ENCODE results near the gene PRR15L.
"Not testable (repeated sequence)": the region's sequence is repeated elsewhere in the genome, so short reads cannot be mapped to it uniquely, and the experiment has no call there.

Gene PRR15L

GRCh38 chr17:47988445-47988844 lies 30.8 kb upstream of the PRR15L start:
- DNase-seq (ENCODE audit: low read depth), result not testable (repeated sequence)

DNA sequence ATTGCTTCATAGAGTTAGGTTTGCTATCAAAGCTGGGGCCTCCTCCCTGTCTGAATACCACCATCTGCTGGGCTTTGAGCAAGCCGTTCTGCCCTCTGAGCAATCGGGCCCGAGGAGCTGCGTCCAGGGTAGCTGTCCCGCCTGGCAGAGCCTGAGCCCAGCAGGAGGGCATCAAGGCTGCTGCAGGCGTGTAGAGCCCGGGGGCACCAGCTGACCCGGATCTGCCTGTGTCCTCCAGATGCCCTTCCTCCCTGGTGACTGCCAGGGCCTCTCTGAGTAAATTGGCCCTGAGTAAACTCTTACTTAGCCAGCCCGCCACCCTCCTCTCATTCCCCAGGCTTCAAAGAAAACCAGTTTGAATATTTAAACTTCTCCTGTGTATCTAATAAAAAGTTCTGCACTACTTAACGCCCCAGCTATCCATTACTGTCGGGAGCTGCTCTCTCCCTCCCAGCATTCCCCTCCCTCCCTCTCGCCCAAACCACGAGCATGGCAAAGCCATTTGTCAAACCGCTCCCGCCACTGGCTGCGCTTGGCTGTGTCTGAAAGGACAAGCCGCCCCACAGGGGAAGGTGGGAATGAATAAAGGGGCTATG lies 29.7 kb upstream of the PRR15L start:
- no peak for DNase-seq (ENCODE audit: low read depth)

GRCh38 chr17:47986520-47986919 lies 28.8 kb upstream of the PRR15L start:
- DNase-seq (ENCODE audit: low read depth), result no peak

DNA sequence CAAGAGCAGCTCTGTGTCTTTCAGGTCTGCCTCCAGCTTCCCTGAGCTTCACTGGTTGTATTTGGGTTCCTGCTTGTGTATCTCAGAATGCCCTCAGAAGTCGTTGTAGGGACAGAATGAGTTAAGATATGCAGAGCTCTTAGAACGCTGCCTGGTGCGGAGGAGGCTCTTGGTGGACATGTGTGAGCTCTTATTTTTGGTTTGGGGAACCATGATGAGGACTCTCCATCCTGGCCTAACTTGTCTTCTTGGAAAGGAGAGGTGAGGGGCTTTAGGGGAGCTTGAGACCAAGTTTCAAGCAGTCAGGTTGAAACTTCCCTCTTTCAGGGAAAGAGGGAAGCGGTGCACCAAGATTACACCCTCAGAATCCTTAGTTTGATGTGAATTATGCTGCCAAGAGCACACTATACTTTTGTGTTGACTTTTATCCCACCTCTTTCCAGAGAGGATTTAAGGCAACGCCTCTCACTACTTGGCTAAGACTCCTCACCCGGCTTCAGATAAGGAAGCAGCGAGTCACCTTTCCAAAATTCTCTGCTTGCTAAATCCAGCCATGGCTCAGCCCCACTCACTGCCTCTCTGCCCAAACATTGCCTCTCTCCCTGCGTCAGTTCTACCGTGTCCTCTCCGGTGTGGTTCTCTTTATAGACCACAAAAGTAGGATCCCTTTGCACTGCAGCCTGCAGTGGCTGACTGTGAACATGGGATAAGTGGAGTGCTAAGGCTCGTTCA lies 26.0 kb upstream of the PRR15L start:
- DNase-seq (ENCODE audit: low read depth), result no peak

GRCh38 chr17:47982645-47983390 lies 25.1 kb upstream of the PRR15L start:
- DNase-seq (ENCODE audit: low read depth), result no peak

DNA sequence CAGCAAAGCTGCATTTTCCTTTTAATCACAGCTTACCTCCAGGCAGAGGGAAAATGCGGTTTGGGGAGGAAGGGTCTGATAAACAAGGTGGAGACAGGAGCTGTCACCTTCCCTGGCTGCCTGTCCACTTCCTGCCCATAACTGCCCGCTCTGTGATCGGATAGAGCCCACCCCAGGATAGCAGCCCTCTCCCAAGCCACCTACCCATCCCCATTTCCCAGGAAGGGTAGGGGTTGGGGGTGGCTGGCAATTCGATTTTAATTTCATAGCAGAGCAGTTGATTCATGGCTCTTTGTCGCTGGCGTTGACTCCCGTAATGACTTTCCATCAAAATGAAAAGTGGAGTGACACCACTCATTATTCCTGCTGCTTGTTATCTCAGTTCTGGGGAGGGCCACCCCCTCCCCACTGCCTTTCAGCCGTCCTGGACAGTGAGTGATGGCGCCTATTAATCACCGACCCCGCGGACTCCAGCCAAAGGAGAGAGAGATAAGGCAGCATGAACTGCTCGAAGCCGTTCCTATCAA lies 24.5 kb upstream of the PRR15L start:
- DNase-seq (ENCODE audit: low read depth), result no peak

DNA sequence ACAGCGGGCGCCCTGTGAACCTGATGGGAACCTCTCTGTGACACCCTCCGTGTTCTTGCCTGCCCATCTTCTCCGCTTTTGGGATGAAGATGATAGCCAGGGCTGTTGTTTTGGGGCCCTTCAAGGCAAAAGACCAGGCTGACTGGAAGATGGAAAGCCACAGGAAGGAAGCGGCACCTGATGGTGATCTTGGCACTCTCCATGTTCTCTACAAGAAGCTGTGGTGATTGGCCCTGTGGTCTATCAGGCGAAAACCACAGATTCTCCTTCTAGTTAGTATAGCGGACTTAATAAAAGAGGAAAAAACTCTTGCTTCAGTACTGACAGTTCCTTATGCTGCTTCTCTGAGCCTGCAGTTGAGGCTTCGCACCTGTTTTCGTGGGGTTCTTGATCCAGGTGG lies 23.8 kb upstream of the PRR15L start:
- no peak for DNase-seq (ENCODE audit: low read depth)

DNA sequence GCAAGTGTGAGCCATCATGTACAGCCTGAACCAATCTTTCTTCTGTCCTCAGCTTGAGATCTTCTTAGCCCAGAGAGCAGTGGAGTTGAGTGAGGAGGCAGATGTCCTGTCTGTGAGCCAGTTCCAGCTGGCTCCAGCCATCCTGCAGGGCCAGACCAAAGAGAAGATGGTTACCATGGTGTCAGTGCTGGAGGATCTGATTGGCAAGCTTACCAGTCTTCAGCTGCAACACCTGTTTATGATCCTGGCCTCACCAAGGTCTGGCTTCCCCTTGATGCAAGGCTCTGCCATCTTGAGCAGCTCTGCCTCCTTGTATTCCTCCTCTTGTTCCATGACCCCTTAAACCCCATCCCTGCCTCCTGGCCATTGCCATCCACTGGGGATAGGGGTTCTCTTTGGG lies 22.9 kb upstream of the PRR15L start:
- no peak for DNase-seq (ENCODE audit: low read depth)

DNA sequence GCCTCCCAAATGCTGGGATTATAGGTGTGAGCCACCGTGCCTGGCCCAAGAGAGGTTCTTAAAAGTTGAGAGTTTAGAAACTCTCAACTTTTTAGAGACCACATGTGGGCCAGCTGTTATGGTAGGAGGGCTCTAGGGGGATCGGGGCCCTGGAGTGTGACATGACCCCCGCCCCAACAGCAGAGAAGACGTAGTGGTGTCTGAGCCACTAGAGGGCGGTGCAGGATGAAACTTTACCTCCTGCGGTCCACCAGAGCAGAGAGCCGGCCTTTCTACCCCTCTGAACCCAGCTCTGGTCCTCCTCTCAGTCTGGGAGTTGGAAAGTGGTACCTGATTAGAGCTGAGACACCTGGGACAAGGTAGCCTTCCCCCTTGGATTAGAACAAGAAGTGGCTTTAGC lies 20.6 kb upstream of the PRR15L start:
- DNase-seq (ENCODE audit: low read depth), result peak; percentile 6

- DNase-seq (ENCODE audit: low read depth), result no peak
These were observed 18.1 kb upstream of the PRR15L start for GRCh38 chr17:47975823-47976205.

DNA sequence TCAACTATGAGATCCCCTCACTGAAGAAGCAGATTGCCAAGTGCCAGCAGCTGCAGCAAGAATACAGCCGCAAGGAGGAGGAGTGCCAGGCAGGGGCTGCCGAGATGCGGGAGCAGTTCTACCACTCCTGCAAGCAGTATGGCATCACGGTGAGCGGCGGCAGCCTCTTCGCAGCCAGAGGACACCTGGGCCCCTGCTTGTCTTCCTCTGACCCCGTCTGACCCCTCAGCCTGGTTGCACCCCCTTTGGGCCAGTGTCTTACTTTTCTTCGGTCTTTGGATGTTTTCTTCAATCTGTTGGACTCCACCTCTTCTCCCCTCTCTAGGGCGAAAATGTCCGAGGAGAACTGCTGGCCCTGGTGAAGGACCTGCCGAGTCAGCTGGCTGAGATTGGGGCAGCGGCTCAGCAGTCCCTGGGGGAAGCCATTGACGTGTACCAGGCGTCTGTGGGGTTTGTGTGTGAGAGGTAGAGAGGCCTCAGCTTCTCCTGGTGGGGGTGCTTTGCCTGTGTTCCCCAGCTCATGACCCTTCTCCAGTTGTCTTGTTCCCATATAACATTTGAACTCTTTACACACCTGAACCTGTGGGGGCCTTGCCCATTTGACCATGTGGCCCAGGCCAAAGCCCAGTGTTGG lies 17.6 kb upstream of the PRR15L start:
- no peak for DNase-seq (ENCODE audit: low read depth)

GRCh38 chr17:47973541-47973940 lies 15.9 kb upstream of the PRR15L start:
- DNase-seq (ENCODE audit: low read depth), result no peak

DNA sequence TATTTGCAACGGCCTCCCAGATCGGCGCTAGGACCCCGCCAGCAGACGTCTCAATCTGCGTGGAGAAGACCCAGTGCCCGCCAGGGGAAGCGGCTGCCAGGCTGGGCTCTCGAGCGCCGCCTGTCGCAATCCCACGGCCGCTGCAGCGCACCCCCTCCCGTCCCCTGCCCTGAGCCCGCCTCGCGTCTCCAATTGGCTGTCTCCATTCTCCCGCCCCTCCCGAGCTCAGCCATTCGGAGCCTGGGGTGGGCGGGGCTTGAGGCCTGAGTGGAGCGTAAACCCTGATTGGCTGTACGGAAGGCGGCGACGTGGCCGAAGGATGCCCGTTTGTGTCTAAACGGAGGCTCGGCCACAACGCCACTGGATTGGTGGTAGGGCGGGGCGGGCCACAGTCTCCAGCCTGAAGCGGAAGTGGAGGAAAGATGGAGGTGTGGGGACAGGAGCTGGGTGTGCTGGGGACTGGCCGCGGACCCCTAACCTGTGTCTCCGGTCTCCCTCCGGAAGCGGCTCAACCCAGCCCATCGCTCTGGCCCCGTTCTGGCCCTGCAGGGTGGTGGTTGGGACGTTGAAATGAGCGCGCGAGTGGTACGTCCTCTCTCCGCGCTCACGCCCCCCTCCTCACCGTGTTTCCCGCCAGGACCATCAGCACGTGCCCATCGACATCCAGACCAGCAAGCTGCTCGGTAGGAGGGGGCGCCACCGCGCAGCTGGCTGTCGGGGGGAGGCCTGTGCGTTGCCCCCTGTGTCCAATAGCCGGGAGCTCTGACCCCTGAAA lies 13.2 kb upstream of the PRR15L start, which contains the start of gene CDK5RAP3:
Gene CDK5RAP3, plus strand, starts transcription at position 389 of the 775 bp plus-strand sequence. Its CDS starts 34 bp downstream, at position 423.
- peak; percentile 96 for DNase-seq (ENCODE audit: low read depth)

DNA sequence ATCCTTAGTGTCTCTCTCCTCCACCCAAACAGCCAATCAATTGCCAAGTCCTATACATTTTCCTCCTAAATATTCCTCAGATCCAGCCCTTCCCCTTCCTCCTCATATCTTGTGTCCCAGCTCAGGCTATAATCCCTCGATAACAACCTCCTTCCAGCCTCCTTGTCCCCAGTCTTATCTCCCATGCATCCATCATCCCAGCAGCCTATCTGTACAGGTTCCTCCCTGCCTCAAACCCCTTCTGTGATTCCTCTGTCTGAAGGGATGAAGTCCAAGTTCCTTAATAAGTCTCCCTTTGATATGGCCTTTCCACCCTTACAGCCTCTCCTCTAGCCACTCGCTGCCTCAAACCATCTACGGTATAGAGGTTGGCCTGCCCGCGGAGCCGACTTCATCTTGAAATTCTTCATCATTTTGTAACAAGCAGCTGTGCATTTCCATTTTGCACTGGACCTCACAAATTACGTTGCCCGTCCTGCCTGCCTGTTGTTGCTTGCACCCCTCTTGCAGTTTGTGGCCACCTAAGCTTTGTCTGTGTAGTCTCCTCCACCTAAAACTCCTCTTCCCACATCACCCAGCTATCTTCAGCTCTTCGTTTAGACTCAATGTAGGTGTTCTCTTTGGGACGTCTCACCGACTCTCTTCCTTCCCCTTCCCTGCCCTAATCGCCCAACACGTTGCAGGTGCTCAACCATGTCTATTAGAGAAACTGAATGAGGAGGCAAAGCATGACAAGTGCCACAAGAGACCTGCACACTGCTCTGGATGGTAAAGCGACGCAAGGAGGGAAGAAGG lies 12.4 kb upstream of the PRR15L start:
- DNase-seq (ENCODE audit: low read depth), result no peak

DNA sequence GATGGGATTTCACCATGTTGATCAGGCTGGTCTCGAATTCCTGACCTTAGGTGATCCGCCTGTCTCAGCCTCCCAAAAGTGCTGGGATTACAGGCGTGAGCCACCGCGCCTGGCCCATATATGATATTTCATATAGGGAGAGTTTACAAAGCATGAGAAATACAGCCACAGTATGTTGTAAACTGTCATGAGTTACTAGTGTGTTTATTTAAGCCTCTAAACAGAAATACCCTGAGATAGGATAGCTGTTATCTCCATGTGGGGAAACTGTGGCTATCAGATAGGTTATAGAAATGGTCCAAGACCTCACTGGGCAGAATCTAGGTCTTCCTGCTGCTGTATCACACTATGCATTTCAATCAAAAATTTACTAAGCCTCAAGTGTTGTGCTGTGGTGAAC lies 11.2 kb upstream of the PRR15L start:
- DNase-seq (ENCODE audit: low read depth), result no peak

- DNase-seq (ENCODE audit: low read depth), result no peak
These were observed 10.0 kb upstream of the PRR15L start for GRCh38 chr17:47967607-47968252.

DNA sequence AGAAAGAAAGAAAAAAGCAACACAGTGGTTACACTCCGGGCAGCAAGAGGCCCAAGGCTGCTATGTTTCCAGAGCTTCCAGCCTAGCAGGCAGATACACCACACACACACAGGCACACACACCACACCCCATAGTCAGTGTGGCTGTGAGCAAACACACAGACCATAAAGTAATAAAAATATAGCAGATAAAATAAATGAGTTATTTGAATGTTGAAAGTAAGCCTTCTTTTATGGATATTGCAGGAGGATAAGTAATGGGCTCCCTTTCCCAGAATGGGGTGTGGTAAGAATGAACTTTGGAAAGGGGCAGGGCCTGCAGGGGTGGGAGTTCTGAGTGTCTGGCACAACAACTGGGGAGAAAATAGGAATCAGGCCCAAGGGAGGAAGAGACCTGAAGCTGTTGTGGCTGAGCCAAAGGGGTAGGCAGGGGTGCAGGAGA lies 8.4 kb upstream of the PRR15L start:
- no peak for DNase-seq (ENCODE audit: low read depth)

- no peak for DNase-seq (ENCODE audit: low read depth)
These were observed 7.2 kb upstream of the PRR15L start for GRCh38 chr17:47964856-47965255.

DNA sequence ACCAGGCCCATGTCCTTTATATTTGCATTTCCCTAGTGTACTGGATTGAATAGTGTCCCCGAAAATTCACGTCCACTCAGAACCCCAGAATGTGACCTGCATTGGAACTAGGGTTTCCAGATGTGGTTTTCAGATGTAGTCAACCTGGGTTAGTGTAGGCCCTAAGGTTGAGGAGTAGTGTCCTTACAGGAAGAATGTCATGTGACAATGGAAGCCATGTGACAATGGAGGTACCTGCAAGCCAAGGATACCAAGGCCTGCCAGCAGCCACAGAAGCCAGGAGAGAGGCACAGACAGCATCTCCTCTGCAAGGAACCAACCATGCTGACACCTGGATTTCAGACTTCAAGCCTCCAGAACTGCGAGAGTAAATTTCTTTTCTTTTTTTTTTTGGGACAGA lies 5.2 kb upstream of the PRR15L start:
- DNase-seq (ENCODE audit: low read depth), result no peak

- no peak for DNase-seq (ENCODE audit: low read depth)
These were observed 3.7 kb upstream of the PRR15L start for GRCh38 chr17:47961406-47961805.
